Activated T-cell treated with anti-CD3 and anti-CD28 coated beads, Interleukin-2, amount 50 U/mL, for 72 hours (primary cell): ENCODE data around the gene OR5B3. TPM values are rescaled to one million over a fixed set of nuclear protein-coding genes. Genes with fewer than 3 reads are reported as not detected.
"Not testable (repeated sequence)": the region's sequence is repeated elsewhere in the genome, so short reads cannot be mapped to it uniquely, and the experiment has no call there.

ENCODE experiments used
- ATAC-seq, 2 donors: fragments of 150-1000 bp; cut with Tn5 transposase; replicated peaks in 1 of 2; 2 replicates each; pipeline ENCODE4 v1.10.0; 2021; ENCODE audit warnings: moderate library complexity in 2 of 2, mild to moderate bottlenecking in 1 of 2
- DNase-seq, 2 donors: peaks; one replicate each; pipeline ENCODE4 v3.0.0; 2021 to 2022; ENCODE audit warnings: mixed read lengths in 1 of 2
- H3K27ac Mint-ChIP-seq: one replicate; pipeline ENCODE4 v1.8.0; 2022; ENCODE audit warnings: mild to moderate bottlenecking, moderate library complexity, mixed read lengths
- H3K27me3 Mint-ChIP-seq: one replicate; pipeline ENCODE4 v1.8.0; 2022; ENCODE audit warnings: low read depth, mixed read lengths
- H3K36me3 Mint-ChIP-seq, 2 donors: one replicate each; pipeline ENCODE4 v1.8.0; 2022; ENCODE audit warnings: mixed read lengths in 2 of 2, mild to moderate bottlenecking in 1 of 2; ENCODE audit not compliant: insufficient read depth in 2 of 2
- H3K4me1 Mint-ChIP-seq: one replicate; pipeline ENCODE4 v1.8.0; 2022; ENCODE audit warnings: low read depth, mixed read lengths
- H3K4me3 Mint-ChIP-seq, 2 donors: one replicate each; pipeline ENCODE4 v1.8.0; 2022; ENCODE audit warnings: mild to moderate bottlenecking in 2 of 2, mixed read lengths in 2 of 2, moderate library complexity in 2 of 2
- H3K9me3 Mint-ChIP-seq, 2 donors: one replicate each; pipeline ENCODE4 v1.8.0; 2022; ENCODE audit warnings: mixed read lengths in 2 of 2
- total RNA-seq, 2 donors: library from RNA; stranded (reverse); gene quantifications; one replicate each; pipeline ENCODE4 v1.2.3, GENCODE V29; 2022

The OR5B3 gene
- total RNA-seq, result not detected

DNA sequence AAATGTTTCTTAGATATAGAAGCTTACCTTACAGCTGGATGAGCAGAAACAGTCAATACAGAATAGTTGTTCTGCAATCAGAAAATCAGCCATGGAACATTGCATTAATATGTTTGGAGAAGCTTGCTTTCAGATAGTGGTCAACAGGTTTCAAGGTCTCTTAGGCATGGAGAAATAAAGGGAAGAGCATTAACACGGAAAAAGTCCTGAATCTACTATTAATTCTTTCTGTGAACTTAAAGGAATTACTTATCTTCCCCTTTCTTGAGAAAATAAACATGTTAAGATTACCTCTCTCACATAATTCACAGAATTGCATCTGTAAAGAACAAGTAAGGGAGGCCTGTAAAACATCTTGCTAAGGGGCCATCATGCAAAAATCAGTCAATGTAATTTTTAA, at the start of gene OR5B3:
TSS of gene OR5B3 (minus strand) at position 101 of the 400 bp plus-strand sequence. CDS start 3,465 bp downstream, outside the sequence.
- H3K27me3 Mint-ChIP-seq, result no peaks in the 10 kb centered on the region
- ATAC-seq, result no peak
- H3K4me3 Mint-ChIP-seq, result no peak within 1 kb of the TSS
- peaks cover 8 to 11% of the 10 kb centered on the region in 2 donors for H3K9me3 Mint-ChIP-seq
- no peak for DNase-seq
- H3K36me3 Mint-ChIP-seq, result peaks cover 5 to 6% of the 10 kb centered on the region in 2 donors
- no peaks in the 10 kb centered on the region for H3K4me1 Mint-ChIP-seq
- H3K27ac Mint-ChIP-seq, result no peak within 1 kb of the TSS

DNA sequence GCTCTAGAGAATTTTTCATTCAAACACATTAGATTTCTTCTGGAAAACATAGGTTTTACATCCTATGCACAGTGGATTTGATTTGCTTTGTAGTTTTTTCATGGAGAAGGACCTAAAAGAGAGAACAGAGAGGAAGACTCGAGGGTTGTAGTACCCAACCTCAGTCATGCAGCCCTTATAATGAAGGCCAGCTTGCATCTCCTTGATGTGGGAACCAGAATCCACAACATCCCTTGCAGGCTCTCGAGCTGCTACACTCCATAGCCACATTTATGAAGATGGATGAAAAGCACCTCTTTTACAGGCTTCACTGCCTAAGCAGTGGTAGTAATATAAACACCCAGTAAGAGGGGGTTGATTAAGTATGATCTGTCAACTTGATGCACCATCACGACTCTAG, 44.9 kb upstream of the OR5B3 start:
- ATAC-seq (no peak), DNase-seq (no peak)
- H3K27me3 Mint-ChIP-seq, result peaks cover 28% of the 10 kb centered on the region
- no peaks in the 10 kb centered on the region for H3K4me1 Mint-ChIP-seq
- no peak overlapping the region for H3K4me3 Mint-ChIP-seq
- peaks cover 7 to 9% of the 10 kb centered on the region in 2 donors for H3K9me3 Mint-ChIP-seq
- H3K27ac Mint-ChIP-seq, result no peak overlapping the region
- no peaks in the 10 kb centered on the region for H3K36me3 Mint-ChIP-seq

GRCh38 chr11:58446294-58446693, 39.6 kb upstream of the OR5B3 start:
- peaks cover 9 to 12% of the 10 kb centered on the region in 2 donors for H3K9me3 Mint-ChIP-seq
- DNase-seq (no peak), ATAC-seq (no peak)
- H3K27ac Mint-ChIP-seq, result no peak overlapping the region
- H3K4me3 Mint-ChIP-seq, result no peak overlapping the region
- peaks cover 23% of the 10 kb centered on the region for H3K27me3 Mint-ChIP-seq
- H3K36me3 Mint-ChIP-seq, result peaks cover 0 to 2% of the 10 kb centered on the region in 2 donors
- H3K4me1 Mint-ChIP-seq, result no peaks in the 10 kb centered on the region

- Mint-ChIP-seq H3K36me3 (peaks cover 0 to 2% of the 10 kb centered on the region in 2 donors), H3K9me3 (peaks cover 9% of the 10 kb centered on the region in 2 donors), H3K4me1 (no peaks in the 10 kb centered on the region), H3K27ac (no peak overlapping the region), H3K27me3 (peaks cover 16% of the 10 kb centered on the region), H3K4me3 (no peak overlapping the region)
- DNase-seq, result no peak
- no peak for ATAC-seq
Measured at GRCh38 chr11:58444300-58444699, 37.6 kb upstream of the OR5B3 start.

DNA sequence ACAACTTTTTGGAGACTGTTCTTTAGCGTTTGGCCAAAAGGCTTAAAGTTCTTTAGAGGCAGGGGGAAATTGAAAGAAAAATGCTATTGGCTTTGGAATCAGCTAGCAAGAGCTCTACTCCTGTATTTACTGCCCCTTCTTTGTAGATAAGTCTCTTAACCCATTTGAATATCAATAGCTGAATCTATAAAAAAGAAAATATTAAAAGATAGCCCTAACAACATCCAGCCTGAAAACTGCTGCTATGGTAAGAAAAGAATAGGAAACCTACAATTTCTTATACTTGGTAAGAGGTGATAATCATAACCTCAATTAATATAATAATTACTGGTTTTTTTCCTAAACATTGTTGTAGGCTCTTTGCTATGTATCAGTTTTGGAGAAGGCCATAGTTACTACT, 35.5 kb upstream of the OR5B3 start, which contains the start of gene OR5B12:
TSS of gene OR5B12 (minus strand) at position 101 of the 400 bp plus-strand sequence. CDS start 2,085 bp downstream, outside the sequence.
- Mint-ChIP-seq H3K27ac (no peak within 1 kb of the TSS), H3K27me3 (no peaks in the 10 kb centered on the region), H3K36me3 (peaks cover under 1 to 2% of the 10 kb centered on the region in 2 donors), H3K4me3 (no peak within 1 kb of the TSS), H3K4me1 (no peaks in the 10 kb centered on the region), H3K9me3 (peaks cover 7 to 11% of the 10 kb centered on the region in 2 donors)
- DNase-seq (no peak), ATAC-seq (no peak)

GRCh38 chr11:58438486-58438885, 31.8 kb upstream of the OR5B3 start:
- DNase-seq (no peak), ATAC-seq (no peak)
- Mint-ChIP-seq H3K9me3 (peaks cover 3 to 5% of the 10 kb centered on the region in 2 donors), H3K4me3 (no peak overlapping the region), H3K4me1 (no peaks in the 10 kb centered on the region), H3K27ac (no peak overlapping the region), H3K27me3 (no peaks in the 10 kb centered on the region), H3K36me3 (peaks cover 0 to 3% of the 10 kb centered on the region in 2 donors)

DNA sequence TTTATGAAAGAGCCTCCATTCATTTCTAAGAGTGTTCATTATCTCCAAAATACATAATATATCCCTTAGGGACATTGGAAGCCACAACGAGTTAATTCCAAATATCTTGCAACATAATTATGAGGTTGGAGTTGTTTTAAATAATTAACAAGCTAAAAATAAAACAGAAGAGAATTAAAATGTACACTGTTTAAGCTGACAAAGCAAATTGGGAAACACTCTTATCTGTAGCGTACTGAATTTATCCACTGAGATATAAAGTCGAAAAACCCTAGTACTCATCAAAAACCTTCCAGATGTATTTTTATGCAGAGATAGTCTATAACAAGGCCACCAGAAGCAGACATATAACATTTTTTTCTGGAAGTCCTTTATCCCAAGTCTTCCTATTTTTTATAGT, 27.5 kb upstream of the OR5B3 start:
- H3K27ac Mint-ChIP-seq, result no peak overlapping the region
- H3K27me3 Mint-ChIP-seq, result no peaks in the 10 kb centered on the region
- no peaks in the 10 kb centered on the region for H3K4me1 Mint-ChIP-seq
- H3K36me3 Mint-ChIP-seq, result peaks cover 0 to 3% of the 10 kb centered on the region in 2 donors
- H3K4me3 Mint-ChIP-seq, result no peak overlapping the region
- DNase-seq (no peak), ATAC-seq (no peak)
- peaks cover 3 to 7% of the 10 kb centered on the region in 2 donors for H3K9me3 Mint-ChIP-seq

- H3K4me3 Mint-ChIP-seq, result no peak overlapping the region
- H3K27ac Mint-ChIP-seq, result no peak overlapping the region
- no peaks in the 10 kb centered on the region for H3K4me1 Mint-ChIP-seq
- ATAC-seq (no peak), DNase-seq (no peak)
- peaks cover 2 to 8% of the 10 kb centered on the region in 2 donors for H3K9me3 Mint-ChIP-seq
- H3K36me3 Mint-ChIP-seq, result peaks cover 0 to 5% of the 10 kb centered on the region in 2 donors
- H3K27me3 Mint-ChIP-seq, result no peaks in the 10 kb centered on the region
Measured at GRCh38 chr11:58433638-58434203, 27.0 kb upstream of the OR5B3 start.

- Mint-ChIP-seq H3K36me3 (peaks cover 2% of the 10 kb centered on the region in 2 donors), H3K4me3 (no peak overlapping the region), H3K4me1 (no peaks in the 10 kb centered on the region), H3K27ac (no peak overlapping the region), H3K27me3 (peaks cover 3% of the 10 kb centered on the region), H3K9me3 (peaks cover 2 to 4% of the 10 kb centered on the region in 2 donors)
- ATAC-seq (no peak), DNase-seq (no peak)
Measured at GRCh38 chr11:58429273-58429672, 22.6 kb upstream of the OR5B3 start.

DNA sequence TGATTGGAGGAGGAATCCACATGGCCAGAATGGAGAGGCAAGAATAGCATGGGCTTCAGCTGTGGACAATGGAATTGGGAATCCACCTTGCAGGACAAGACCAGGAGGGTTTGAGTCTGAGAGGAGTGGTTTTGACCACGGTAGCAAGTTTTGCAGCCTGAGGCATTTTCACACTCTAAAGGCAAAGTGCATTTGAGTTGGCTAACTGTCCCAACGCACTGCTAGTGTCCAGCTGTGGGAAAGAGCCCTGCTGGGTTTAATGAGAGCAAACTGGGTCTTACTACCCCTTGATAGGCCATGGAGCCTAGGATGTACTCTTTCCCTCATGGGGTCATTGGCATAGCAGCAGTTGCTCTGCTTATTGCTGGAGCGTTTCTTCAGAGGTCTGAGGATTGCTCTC, 21.3 kb upstream of the OR5B3 start, which contains the start of gene OR5B2:
TSS of gene OR5B2 (minus strand) at position 101 of the 400 bp plus-strand sequence. CDS start 4,860 bp downstream, outside the sequence.
- no peaks in the 10 kb centered on the region for H3K4me1 Mint-ChIP-seq
- H3K36me3 Mint-ChIP-seq, result peaks cover 2% of the 10 kb centered on the region in 2 donors
- ATAC-seq (no peak), DNase-seq (no peak)
- no peak within 1 kb of the TSS for H3K27ac Mint-ChIP-seq
- H3K9me3 Mint-ChIP-seq, result peaks cover 2 to 4% of the 10 kb centered on the region in 2 donors
- peaks cover 7% of the 10 kb centered on the region for H3K27me3 Mint-ChIP-seq
- H3K4me3 Mint-ChIP-seq, result no peak within 1 kb of the TSS

DNA sequence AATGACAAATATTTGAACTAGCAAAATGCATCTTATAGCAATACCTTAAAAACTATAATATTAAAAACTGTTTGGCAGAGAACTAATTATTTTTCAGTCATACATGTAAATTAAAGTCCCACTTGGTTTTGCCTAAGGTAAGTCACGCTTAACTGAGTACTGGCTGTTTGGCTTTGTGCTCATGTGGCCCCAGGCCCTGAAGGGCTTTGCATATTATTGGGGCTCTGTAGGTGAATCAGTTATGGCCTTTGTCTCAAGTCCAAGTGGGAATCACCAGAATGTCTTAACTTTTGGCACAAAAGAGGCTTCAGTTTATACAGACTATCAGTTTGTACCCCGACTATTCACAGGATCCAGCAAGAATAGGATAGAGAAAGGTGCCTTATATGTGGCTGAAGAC, 7.1 kb downstream of the OR5B3 start:
- not testable (repeated sequence) for H3K9me3 Mint-ChIP-seq, H3K4me3 Mint-ChIP-seq, H3K27me3 Mint-ChIP-seq, H3K4me1 Mint-ChIP-seq, ATAC-seq, H3K36me3 Mint-ChIP-seq, H3K27ac Mint-ChIP-seq, DNase-seq

- ATAC-seq (no peak), DNase-seq (no peak)
- H3K36me3 Mint-ChIP-seq, result no peaks in the 10 kb centered on the region
- H3K27me3 Mint-ChIP-seq, result no peaks in the 10 kb centered on the region
- peaks cover 0 to 3% of the 10 kb centered on the region in 2 donors for H3K9me3 Mint-ChIP-seq
- H3K4me3 Mint-ChIP-seq, result no peak overlapping the region
- H3K4me1 Mint-ChIP-seq, result peaks cover 5% of the 10 kb centered on the region
- no peak overlapping the region for H3K27ac Mint-ChIP-seq
Measured at GRCh38 chr11:58395581-58395980, 11.1 kb downstream of the OR5B3 start.

- H3K4me3 Mint-ChIP-seq, result no peak overlapping the region
Measured at GRCh38 chr11:58394195-58394594, 12.5 kb downstream of the OR5B3 start.

DNA sequence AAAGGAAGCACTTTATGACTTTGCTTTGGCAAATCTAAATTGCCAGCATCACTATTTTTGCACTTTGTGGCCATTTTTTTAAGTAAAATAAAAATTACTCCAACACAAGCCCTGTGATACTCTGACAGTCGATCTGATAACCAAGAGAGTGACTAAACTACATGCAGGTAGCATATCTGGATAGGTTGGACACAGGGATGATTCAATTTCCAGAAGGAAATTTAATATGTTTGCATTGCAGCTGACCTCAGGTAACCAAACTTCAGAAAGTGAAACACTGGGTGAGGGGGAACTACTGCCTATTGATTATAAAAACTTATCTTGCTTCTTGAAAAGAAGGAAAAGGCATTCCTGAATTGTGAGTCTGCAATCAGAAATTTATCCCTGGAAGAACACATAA, 13.9 kb downstream of the OR5B3 start:
- DNase-seq (no peak), ATAC-seq (peak in 1 of 2 donors; percentile 36)
- Mint-ChIP-seq H3K27ac (no peak overlapping the region), H3K4me1 (peaks cover 5% of the 10 kb centered on the region), H3K27me3 (no peaks in the 10 kb centered on the region), H3K9me3 (peaks cover 0 to 3% of the 10 kb centered on the region in 2 donors), H3K36me3 (no peaks in the 10 kb centered on the region), H3K4me3 (no peak overlapping the region)

More at GRCh38 chr11:58394195-58394594, 12.5 kb downstream of the OR5B3 start:
- Mint-ChIP-seq H3K9me3 (peaks cover 0 to 3% of the 10 kb centered on the region in 2 donors), H3K27me3 (no peaks in the 10 kb centered on the region), H3K4me1 (peaks cover 5% of the 10 kb centered on the region), H3K27ac (no peak overlapping the region), H3K36me3 (no peaks in the 10 kb centered on the region)
- no peak for ATAC-seq
- DNase-seq, result no peak
